Lower leg skin (tissue), 4 donors: ENCODE data around the gene TBC1D9. TPM values are rescaled to one million over a fixed set of nuclear protein-coding genes. Genes with fewer than 3 reads are reported as not detected.

ENCODE experiments used
- DNase-seq, 2 donors: peaks; one replicate each; pipeline ENCODE4 v3.0.0-alpha.2; 2019; ENCODE audit warnings: low spot score in 2 of 2
- H3K4me3 ChIP-seq: fragments of 200-600 bp; sonication (generic); 2 replicates; pipeline ENCODE4 v1.5.1; 2017; ENCODE audit warnings: mild to moderate bottlenecking, low read depth; ENCODE audit not compliant: poor library complexity, severe bottlenecking
- POLR2A ChIP-seq, 2 donors: fragments of 450-650 bp; IDR thresholded peaks; one replicate each; pipeline ENCODE4 v1.6.1; 2016 to 2017; ENCODE audit warnings: antibody characterized with exemption in 2 of 2, mild to moderate bottlenecking in 1 of 2, moderate library complexity in 1 of 2
- WGBS, 2 donors: methylation state at CpG; one replicate each; pipeline ENCODE4 v1.1.5; 2018; 5-methylcytosine and 5-hydroxymethylcytosine counted together
- intact Hi-C: fragments of 100-400 bp; cut with DNase I; formaldehyde crosslinking; loops from one replicate; pipeline ENCODE4 v1.15.0; 2023; ENCODE audit warnings: low total_unique reads
- total RNA-seq, 4 donors: library from RNA; depleted of rRNA; stranded (reverse); fragments of >200 nt; gene quantifications; one replicate each; pipeline ENCODE4 v1.1.0, GENCODE V29; 2016
- TF ChIP-seq, protein P1 (sequence below), 3 donors: fragments of 450-650 bp; IDR thresholded peaks; one replicate each; pipeline ENCODE4 v1.5.1; 2016; ENCODE audit warnings: antibody characterized with exemption in 3 of 3, mild to moderate bottlenecking in 3 of 3, moderate library complexity in 2 of 3

The TBC1D9 gene
- 10 to 100 TPM in 1 of 4 donors, 1 to 10 TPM in 3; 5.7 to 13.0 (median 7.3) TPM for total RNA-seq

DNA sequence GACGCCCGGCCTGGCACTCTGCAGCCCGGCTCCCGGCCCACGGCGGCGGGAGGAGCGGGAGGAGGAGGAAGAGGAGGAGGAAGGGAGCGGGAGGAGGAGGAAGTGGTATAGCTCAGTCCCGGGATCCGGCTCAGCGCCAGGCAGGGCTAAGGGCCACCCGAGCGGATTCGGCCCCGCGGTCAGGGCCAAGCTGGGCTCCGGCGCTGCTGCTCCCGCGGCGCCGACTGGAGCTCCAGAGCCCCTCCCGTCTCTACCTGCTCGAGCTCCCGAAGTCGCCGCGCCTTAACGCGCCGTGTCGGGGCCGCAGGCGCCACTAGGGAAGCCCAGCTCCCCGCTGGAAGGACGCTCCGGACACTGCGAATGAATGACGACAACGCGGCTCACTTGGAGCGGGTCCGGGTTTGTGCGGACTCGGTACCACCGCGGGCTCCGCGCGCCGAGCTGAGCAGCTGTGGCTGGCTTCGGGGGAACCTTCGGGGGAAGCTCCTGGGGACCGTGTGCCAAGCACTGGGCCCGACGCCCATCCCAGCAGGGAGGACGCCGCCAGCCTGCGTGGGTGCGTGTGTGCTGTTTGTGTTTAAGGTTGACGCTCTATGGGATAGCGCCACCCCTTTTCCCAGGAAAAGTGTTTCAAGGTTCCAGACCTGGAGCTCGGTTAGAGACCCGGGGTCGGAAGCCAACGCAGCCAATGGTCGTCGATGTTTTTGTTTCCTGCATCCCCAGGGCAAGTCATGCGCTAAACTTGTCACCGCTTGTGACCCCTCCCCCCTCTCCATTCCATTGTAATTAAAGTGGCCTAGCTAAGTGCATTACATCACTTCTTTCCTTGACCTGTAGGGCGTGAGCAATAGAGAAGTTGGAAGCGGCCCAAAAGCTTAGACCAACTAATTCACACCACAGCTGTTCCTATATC is at the start of gene TBC1D9:
TSS of gene TBC1D9 (minus strand) at position 67 of the 913 bp plus-strand sequence. CDS start 340 bp downstream, outside the sequence.
- H3K4me3 ChIP-seq = peak within 1 kb of the TSS; percentile 57
- DNase-seq = peak; percentile 83 to 95
- TF ChIP-seq, protein P1, sequence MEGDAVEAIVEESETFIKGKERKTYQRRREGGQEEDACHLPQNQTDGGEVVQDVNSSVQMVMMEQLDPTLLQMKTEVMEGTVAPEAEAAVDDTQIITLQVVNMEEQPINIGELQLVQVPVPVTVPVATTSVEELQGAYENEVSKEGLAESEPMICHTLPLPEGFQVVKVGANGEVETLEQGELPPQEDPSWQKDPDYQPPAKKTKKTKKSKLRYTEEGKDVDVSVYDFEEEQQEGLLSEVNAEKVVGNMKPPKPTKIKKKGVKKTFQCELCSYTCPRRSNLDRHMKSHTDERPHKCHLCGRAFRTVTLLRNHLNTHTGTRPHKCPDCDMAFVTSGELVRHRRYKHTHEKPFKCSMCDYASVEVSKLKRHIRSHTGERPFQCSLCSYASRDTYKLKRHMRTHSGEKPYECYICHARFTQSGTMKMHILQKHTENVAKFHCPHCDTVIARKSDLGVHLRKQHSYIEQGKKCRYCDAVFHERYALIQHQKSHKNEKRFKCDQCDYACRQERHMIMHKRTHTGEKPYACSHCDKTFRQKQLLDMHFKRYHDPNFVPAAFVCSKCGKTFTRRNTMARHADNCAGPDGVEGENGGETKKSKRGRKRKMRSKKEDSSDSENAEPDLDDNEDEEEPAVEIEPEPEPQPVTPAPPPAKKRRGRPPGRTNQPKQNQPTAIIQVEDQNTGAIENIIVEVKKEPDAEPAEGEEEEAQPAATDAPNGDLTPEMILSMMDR (IDR thresholded peaks at IDR 0.05) = no peak
- no peak for TF ChIP-seq POLR2A (IDR thresholded peaks at IDR 0.05)
- 1% methylated on average over 22 to 64 of the region's 73 CpGs for WGBS, 2 donors
- intact Hi-C loops = no loop called here

DNA sequence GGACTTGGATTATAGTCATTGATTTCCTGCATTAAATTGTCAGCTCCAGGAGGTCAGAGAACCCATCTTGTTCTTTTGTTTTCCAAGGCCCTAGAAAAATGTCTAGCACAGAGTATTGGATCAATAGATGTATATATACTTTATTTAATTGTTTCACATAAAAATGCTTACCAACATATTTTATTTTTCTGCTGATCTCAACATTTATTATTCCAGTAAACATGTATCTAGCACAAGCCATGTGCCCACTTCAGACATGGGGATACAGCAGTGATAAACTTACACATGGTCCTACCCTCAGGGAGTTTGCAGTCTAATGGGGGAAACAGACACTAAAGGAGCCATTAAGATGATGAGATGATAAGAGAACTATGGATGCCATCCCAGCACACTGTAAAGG is 49.1 kb upstream of the TBC1D9 start:
- DNase-seq = no peak
- H3K4me3 ChIP-seq = no peak overlapping the region
- TF ChIP-seq, protein P1 (IDR thresholded peaks at IDR 0.05) = no peak
- no peak for TF ChIP-seq POLR2A (IDR thresholded peaks at IDR 0.05)
- intact Hi-C loops = no loop called here

DNA sequence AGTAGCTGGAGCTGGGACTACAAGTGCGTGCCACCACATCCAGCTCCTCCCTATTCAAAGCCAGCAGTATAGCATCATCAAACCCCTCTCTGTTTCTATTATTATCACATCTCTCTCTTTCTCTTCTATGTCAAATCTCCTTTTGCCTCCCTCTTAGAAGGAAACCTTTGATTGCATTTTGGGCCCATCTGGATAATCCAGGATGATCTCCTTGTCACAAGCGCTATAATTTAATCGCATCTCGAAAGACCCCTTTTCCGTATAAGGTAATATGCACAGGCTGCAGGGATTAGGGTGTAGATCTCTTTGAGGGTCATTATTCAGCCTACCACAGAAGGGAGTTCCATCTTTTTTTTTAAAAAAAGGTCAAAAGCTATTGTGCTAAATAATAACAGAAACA is 46.4 kb upstream of the TBC1D9 start:
- WGBS, 2 donors = 93 to 95% methylated on average over 5 of the region's 5 CpGs
- no peak for TF ChIP-seq POLR2A (IDR thresholded peaks at IDR 0.05)
- TF ChIP-seq, protein P1 (IDR thresholded peaks at IDR 0.05) = no peak
- no peak overlapping the region for H3K4me3 ChIP-seq
- intact Hi-C loops = no loop called here
- no peak for DNase-seq

DNA sequence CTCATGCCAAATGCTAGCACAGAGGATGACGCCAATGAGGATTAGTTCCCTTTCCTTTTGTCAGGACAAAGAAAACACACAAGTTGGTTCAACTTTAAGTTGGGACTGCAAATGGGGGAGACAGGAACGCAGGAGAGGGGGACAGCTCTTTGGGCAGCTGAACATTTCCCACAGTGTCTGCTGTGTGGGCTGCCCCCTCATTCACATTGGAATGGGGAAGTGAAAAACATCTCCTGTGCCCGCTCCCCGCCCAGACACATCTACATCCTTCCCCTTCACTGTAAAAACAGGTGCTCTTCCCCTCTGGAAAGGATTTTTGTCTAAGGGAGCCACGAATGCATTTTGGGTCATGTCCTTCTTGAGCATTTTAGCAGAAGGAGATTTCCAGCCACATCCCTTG is 44.5 kb upstream of the TBC1D9 start:
- 73 to 78% methylated on average over 5 of the region's 5 CpGs for WGBS, 2 donors
- intact Hi-C loops = no loop called here

DNA sequence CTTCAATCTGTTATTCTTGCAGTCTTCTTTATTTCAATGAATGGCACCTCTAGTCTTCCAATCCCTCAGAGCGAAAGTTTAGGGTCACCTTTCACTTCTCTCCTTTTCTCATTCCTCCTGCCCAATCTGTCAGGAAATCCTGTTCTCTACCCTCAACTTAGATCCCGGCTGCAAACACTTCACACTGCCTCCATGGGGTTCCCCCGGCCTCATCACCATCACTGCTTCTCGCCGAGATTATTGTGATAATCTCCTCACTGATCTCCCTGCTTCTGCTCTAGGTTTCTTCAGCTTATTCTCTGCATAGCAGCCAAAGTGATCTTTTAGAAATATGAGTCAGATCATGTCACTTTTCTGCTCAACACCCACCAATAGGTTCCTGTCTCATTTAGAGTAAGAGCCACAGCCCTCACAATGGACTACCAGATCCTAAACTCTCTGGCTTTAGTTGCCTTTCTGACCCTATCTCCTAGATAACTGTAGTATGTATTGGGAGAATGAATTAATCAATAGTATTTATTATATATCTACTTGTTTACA is 43.6 kb upstream of the TBC1D9 start:
- TF ChIP-seq, protein P1 (IDR thresholded peaks at IDR 0.05) = no peak
- TF ChIP-seq POLR2A (IDR thresholded peaks at IDR 0.05) = no peak
- intact Hi-C loops = no loop called here
- no peak overlapping the region for H3K4me3 ChIP-seq
- no peak for DNase-seq
- 67 to 72% methylated on average over 5 of the region's 5 CpGs for WGBS, 2 donors

More for the DNA sequence above, 44.5 kb upstream of the TBC1D9 start:
- no peak overlapping the region for H3K4me3 ChIP-seq
- no peak for DNase-seq
- TF ChIP-seq POLR2A (IDR thresholded peaks at IDR 0.05) = no peak
- TF ChIP-seq, protein P1 (IDR thresholded peaks at IDR 0.05) = no peak
